Progenitor cell of endocrine pancreas (in vitro differentiated cells): ENCODE data around the gene MAD1L1. TPM values are rescaled to one million over a fixed set of nuclear protein-coding genes. Genes with fewer than 3 reads are reported as not detected.

Experiments
- DNase-seq: peaks from one replicate; pipeline ENCODE4 v3.0.0; 2021; ENCODE audit warnings: low spot score; ENCODE audit not compliant: unreplicated experiment
- H3K27ac Mint-ChIP-seq: 2 replicates; pipeline ENCODE4 v1.8.0; 2021; ENCODE audit warnings: mild to moderate bottlenecking, moderate library complexity, mixed read lengths
- H3K27me3 Mint-ChIP-seq: 2 replicates; pipeline ENCODE4 v1.8.0; 2021; ENCODE audit warnings: mixed read lengths
- H3K36me3 Mint-ChIP-seq: 2 replicates; pipeline ENCODE4 v1.8.0; 2022; ENCODE audit warnings: mixed read lengths; ENCODE audit not compliant: insufficient read depth
- H3K4me1 Mint-ChIP-seq: 2 replicates; pipeline ENCODE4 v1.8.0; 2021; ENCODE audit warnings: low read depth, mixed read lengths
- H3K4me3 Mint-ChIP-seq: 2 replicates; pipeline ENCODE4 v1.8.0; 2021; ENCODE audit warnings: low read depth, mild to moderate bottlenecking, moderate library complexity, mixed read lengths
- H3K9me3 Mint-ChIP-seq: 2 replicates; pipeline ENCODE4 v1.8.0; 2021; ENCODE audit warnings: low read depth, mixed read lengths
- total RNA-seq: library from RNA; stranded (reverse); gene quantifications from 2 replicates; pipeline ENCODE4 v1.2.1, GENCODE V29; 2021
- TF ChIP-seq, protein P1 (sequence below): fragments of 200-600 bp; sonication (generic); IDR thresholded peaks from one replicate; pipeline ENCODE4 v1.5.0; 2021; ENCODE audit warnings: antibody characterized with exemption, mild to moderate bottlenecking; ENCODE audit not compliant: unreplicated experiment

Gene MAD1L1
- total RNA-seq, 1 donor from 2014 or later, result 49.8 TPM

DNA sequence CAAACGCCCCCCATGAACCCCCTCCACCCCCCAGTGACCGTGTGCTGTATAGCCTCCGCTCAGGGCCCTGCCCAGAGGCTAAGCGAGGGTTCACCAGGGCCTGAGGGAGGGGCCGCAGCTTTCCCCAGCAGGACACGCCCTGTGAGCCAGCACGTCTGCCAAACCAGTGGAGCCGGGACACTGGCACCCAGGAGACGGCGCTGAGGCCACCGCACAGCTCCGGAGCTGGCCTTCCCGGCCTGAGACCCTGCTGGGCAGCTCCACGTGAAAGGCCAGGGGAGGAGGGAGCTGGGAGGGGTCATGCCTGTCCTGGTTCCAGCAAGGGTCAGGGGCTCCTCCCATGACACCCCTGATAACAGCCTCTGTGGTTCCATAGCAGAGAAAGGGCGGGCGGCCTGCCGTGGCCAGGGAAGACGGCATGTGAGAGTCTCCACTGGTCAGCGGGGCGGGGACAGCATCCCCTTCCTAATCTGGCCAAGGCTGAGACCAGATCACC, 284.4 kb downstream of the MAD1L1 start:
- no peak for DNase-seq
- no peak overlapping the region for H3K4me3 Mint-ChIP-seq
- no peak overlapping the region for H3K27ac Mint-ChIP-seq
- peaks cover 2% of the 10 kb centered on the region for H3K4me1 Mint-ChIP-seq
- TF ChIP-seq, protein P1, sequence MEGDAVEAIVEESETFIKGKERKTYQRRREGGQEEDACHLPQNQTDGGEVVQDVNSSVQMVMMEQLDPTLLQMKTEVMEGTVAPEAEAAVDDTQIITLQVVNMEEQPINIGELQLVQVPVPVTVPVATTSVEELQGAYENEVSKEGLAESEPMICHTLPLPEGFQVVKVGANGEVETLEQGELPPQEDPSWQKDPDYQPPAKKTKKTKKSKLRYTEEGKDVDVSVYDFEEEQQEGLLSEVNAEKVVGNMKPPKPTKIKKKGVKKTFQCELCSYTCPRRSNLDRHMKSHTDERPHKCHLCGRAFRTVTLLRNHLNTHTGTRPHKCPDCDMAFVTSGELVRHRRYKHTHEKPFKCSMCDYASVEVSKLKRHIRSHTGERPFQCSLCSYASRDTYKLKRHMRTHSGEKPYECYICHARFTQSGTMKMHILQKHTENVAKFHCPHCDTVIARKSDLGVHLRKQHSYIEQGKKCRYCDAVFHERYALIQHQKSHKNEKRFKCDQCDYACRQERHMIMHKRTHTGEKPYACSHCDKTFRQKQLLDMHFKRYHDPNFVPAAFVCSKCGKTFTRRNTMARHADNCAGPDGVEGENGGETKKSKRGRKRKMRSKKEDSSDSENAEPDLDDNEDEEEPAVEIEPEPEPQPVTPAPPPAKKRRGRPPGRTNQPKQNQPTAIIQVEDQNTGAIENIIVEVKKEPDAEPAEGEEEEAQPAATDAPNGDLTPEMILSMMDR, result no peak
- no peaks in the 10 kb centered on the region for H3K9me3 Mint-ChIP-seq
- H3K27me3 Mint-ChIP-seq, result no peaks in the 10 kb centered on the region
- H3K36me3 Mint-ChIP-seq, result peaks cover 1% of the 10 kb centered on the region

DNA sequence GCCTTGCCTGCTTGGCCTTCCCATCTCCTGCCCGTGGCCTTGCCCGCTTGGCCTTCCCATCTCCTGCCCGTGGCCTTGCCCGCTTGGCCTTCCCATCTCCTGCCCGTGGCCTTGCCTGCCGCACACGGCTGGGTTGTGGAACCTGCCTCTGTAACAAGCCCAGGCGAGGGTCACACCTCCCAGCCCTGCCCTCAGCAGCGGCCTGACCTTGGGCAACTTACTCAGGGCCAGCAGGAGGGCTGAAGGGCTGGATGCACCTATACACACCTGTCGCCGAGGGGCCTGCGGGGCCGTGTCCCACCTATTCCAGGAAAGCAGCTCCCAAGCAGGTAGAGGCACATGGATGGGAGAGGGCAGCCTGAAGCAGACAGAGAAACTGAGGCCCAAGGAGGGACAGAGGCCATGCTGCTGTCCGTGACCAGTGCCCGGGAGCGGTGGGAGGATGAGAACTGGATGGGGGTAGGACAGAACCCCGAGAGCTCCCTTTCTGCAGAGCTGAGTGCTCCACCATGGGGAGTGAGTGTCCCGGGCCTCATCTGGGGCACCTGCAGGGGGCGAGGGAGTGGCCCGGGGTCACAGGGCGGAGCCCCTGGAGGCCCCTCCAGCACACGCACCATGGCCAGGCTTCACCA, 285.0 kb downstream of the MAD1L1 start:
- Mint-ChIP-seq H3K4me3 (no peak overlapping the region), H3K27ac (no peak overlapping the region), H3K36me3 (peaks cover 1% of the 10 kb centered on the region), H3K27me3 (no peaks in the 10 kb centered on the region), H3K9me3 (no peaks in the 10 kb centered on the region), H3K4me1 (peaks cover 6% of the 10 kb centered on the region)
- TF ChIP-seq, protein P1, result no peak
- no peak for DNase-seq

DNA sequence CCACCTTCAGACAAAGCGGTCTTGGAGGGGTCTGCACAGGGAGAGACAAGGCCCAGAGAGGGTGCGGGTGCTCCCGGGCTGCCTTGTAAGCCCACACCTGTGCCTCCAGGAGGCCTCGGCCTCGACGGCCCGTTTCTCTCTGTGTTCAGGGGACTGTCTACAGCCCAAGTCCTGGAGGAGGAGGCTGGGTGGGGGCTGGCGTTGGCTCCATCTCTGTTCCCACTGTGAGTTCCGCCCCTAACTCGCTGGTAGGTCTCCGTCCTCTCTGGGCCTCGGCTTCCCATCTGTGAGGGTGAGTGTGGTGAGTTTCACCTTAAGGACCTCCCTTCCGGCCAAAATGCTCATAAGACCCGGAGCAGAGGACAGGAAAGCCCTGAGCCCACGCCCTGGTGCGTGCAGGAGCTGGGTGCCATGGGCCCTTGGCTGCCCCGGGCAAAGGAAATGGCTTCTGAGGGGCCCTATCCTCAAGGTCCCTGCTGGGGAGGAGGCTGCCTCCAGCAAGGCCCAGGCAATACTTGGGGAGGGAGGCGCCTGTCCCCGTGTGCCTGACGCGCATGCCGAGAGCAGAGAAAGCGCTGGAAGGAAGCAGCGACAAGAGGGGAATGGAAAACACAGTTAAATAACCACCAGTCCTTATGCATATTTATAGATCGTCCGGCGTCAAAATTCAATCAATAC, 285.8 kb downstream of the MAD1L1 start:
- Mint-ChIP-seq H3K4me3 (no peak overlapping the region), H3K9me3 (no peaks in the 10 kb centered on the region), H3K4me1 (peaks cover 9% of the 10 kb centered on the region), H3K27ac (no peak overlapping the region), H3K36me3 (peaks cover 1% of the 10 kb centered on the region), H3K27me3 (no peaks in the 10 kb centered on the region)
- no peak for DNase-seq
- TF ChIP-seq, protein P1, result no peak

DNA sequence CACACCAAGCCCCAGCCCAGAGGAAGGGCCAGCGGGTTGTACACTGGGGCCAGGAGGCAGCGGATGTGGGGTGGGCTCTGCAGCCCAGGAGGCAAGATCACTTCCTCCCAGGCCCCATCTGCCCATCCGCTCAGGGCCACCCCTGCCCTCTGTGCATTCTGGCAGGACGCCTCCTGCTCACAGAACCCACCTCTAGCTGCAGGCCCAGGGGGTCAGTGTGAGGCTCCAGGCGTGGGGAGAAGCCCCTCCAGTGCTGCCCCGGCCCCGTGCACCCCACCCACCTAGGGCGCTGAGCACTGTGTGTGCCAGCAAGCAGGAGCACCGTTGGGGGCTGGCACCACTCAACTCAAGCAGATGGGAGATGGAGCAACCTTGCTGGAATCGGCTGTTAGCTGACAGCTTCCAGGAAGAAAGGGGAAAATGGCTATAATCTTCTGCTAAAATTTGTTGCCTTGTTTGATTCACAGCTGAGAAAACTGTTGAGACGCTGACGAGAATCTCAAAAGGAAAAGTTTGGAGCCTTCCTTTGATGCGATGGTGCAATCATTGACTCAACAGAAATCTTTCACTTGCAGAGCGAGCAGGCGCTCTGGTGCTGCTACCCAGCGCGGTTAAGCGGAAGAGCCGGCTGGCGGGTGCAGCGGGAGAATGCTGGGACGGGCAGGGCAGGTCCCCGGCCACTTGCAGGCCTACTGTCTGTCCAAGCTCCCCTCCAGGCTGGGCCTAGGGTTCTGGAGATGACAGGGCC, 286.5 kb downstream of the MAD1L1 start:
- peaks cover 1% of the 10 kb centered on the region for H3K36me3 Mint-ChIP-seq
- DNase-seq, result no peak

DNA sequence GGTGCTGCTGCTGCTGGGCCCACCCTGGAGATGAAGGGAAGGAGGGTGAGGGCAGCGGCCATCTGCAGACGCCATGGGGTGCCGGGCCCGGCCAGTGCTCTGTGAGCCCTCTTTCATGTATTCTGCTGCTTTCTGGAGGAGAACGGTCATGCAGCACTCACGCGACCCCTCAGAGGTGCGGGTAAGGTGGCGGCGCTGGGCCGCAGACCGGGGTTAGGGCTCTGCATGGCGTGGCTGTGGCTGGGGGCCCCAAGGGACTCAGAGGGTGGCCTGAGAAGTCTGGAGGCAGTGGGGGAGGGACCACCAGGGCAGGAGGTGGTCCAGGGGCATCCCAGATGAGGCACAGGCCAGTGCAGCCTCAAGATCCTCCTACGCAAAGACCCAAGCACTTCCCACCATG, 287.2 kb downstream of the MAD1L1 start:
- H3K27ac Mint-ChIP-seq, result no peak overlapping the region
- peaks cover 9% of the 10 kb centered on the region for H3K4me1 Mint-ChIP-seq
- H3K36me3 Mint-ChIP-seq, result peaks cover 1% of the 10 kb centered on the region
- H3K4me3 Mint-ChIP-seq, result no peak overlapping the region
- no peaks in the 10 kb centered on the region for H3K27me3 Mint-ChIP-seq
- no peak for DNase-seq
- TF ChIP-seq, protein P1, result no peak
- H3K9me3 Mint-ChIP-seq, result no peaks in the 10 kb centered on the region

More for the DNA sequence above, 286.5 kb downstream of the MAD1L1 start:
- Mint-ChIP-seq H3K27me3 (no peaks in the 10 kb centered on the region), H3K9me3 (no peaks in the 10 kb centered on the region), H3K4me1 (peaks cover 9% of the 10 kb centered on the region), H3K4me3 (no peak overlapping the region), H3K27ac (no peak overlapping the region)
- TF ChIP-seq, protein P1, result no peak
